AG20443 (cell line): ENCODE results near the gene CYB561D1.

ENCODE experiments used
- DNase-seq: peaks from one replicate; pipeline ENCODE4 v3.0.0; 2012; ENCODE audit warnings: low spot score, mixed read lengths

CYB561D1 gene

DNA sequence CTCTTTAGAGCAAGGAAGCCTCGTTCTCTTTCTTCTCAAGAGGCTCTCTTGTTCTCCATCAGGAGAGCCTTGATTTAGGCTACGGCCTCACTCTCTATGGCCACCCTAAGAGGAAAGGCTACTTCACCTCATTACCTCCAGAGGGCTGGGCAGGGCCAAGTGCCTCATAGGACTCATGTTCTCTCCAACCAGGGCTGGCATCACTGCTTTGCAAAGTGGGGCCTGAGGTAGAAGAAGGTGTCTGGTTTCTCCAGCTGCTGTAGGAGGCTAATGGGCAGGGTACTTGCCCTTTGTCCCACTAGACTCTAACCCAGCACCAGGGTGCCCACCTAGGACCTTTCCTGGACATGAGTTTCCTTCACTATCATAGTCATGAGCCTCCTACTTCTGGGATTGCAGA, 12.2 kb upstream of the CYB561D1 start:
- no peak for DNase-seq

DNA sequence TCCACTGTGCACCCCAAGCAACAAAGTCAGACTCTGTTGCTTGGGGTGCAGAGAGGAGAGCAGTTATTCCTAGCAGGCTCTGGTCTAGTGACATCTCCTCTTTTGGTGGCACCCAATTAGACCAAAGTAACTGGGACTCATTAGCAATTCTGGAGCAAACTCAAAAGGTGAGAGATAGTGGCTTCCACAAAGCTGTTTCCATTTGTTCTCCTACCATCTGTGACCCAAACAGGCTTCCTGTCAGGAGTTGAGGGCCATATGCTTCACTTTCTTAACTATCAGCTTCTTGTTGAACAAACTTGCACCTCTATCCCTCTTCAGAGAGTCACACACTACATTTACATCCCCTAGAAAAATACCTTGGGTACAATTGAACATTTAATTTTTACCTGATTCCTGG, 11.7 kb upstream of the CYB561D1 start:
- no peak for DNase-seq

DNA sequence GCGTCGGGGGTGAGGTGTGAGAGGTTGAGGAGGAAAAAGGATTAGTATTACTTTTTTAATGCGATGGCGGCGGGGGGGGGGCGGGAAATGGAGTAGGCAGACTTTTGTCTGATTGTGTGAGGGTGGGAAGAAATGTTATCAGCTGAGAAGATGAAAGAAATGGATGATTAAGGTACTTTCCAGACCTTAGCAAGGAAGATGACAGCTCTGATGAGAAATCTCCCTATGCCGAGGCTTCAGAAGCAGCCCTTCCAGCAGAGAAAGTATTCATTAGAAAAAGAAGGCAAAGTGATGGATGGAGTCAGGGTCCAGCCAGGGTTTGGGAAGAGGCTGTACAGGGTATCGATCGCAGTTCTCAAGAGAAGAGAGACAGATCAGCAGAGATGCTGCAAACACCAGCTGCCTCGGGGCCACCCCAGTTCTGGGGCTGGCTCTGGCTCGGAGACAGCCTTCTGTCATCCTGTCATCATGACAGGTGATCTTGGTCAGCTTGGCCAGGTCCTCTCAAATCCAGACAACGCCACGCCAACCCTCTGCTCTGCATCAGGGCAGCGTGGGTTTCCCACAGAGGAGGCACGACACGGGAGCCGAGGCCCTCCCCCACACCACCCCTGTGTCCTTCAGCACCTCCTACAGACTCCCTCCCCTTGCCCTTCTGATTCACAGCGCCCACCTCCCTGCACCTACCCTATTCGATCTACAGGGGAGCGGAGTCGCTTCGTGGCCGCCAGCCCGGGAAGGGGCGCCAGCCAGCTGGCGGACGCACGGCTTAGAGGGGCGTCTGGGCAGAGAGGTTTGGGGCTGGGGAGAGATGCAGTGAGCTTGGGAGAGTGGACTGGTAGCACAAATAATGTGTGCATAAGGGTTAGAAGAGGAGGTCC, 10.9 kb upstream of the CYB561D1 start:
- no peak for DNase-seq

DNA sequence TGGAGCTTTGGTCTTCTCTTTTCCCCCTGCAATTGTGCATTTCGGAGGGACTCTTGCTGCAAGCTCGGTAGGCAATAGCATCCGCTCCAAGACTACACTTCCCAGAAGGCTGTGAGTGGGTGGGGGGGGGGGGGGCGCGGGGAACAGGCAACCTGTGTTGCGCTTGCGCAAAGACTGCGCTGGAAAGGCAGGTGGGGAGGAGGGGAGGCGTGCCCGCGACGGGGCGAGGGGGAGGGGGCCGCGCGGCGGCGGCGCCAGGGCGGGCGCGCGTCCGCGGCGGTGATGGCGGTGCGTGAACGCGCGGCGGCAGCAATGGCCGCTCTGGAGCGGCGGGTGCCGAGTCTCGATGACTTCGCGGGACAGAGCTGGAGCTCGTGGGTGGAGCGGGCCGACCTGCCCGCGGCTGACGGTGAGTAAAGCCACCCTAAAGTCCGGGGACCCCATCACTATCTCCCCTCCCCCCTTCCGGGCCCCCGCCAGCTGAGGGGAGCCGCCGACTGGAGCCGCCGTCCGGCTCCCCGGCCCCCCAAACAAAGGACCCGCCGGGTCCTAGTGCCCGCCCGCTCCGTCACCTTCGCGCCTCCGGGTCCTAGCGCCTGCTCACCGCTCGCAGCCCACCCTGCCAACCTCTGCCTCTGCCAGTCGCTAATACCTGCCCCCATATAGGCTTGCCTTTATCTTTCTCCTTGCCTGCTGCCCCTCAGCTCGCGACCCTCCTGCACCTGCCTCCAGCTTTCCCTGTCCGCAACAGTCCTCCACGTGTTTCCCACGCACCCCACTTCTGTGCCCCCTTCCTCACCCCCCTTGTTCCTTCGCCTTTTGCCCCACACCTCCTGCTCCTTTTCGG, 10.0 kb upstream of the CYB561D1 start, which contains the start of gene ATXN7L2:
ATXN7L2 (plus strand) TSS at position 234 of the 847 bp plus-strand sequence; CDS start at position 283, 49 bp downstream.
- DNase-seq = peak; percentile 100

DNA sequence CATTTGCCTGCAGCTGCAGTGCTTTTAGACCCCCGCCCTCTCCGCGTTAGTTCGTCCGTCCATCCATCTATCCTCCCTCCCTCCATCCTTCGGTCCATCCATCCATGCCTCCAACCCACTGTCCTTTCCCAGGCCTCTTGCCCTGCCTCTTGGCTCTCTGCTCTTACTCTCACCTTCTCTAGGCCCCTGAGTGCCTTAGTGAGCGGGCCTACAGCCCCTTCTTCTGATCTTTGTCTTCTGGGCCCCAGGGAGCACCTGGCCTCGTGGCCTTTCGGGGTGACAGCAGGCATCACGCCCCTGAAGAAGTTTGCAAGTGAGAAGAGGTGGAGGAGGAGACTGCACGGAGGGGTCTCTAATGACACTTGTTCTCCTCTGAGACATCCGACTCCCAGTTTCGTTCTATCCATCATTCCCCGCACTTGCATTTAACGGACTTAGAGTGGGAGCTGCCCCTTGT, 9.3 kb upstream of the CYB561D1 start:
- DNase-seq = no peak

DNA sequence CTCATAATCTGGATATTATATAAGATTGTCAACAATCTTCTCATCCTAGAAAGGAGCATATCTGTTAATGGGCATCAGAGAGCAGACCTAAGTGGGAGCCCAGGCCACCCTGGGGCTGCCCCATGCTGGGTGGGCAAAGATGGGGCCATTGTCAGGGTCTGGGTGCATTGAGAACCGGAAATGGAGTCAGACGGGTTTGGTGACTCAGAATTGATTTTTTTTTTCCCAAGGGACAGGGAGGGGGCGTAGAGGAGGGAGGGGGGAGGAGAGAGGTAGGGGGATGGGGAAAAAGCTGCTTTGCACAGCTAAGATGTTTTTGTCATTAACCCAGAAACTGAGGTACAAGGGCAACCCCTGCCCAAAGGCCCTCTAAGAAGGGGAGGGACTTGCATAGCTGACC, 8.9 kb upstream of the CYB561D1 start:
- DNase-seq = no peak

DNA sequence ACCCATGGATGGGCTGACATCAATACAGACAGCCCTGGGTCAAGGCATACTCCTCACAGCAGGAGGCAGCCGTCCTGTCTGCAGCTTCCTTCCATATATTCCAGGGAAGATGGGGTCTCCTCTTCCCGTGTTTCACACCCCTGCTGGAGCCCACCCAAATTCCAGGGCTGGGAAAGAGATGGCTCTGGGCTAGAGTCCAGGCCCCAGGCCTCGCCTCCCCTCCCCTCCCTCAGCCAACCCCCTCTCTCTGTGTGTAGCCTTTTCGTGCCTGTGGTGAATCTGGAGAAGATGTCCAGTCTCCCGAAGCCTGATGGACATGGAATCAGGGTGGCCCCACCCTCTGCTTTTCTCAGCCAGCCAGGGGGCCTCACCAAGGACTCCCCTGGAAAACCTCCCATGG, 6.6 kb upstream of the CYB561D1 start:
- DNase-seq = no peak

DNA sequence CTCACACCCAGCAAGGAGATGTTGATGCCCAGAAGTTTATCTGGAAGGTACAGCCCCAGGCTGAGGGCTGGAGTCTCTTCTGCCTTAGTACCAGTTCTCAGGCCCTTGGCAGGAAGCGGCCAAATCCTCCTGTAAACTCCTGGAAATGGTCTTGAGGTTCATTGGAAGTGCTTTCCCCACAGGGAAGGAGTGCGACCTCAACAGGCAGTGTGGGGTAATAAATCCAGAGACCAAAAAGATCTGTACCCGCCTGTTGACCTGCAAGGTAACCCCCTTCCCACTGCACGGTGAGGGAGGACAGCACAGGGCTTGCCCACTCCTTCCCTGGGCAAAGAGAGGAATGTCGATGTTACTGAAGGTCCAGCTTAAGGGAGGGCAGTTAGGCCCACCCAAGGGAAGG, 5.7 kb upstream of the CYB561D1 start:
- DNase-seq = no peak

DNA sequence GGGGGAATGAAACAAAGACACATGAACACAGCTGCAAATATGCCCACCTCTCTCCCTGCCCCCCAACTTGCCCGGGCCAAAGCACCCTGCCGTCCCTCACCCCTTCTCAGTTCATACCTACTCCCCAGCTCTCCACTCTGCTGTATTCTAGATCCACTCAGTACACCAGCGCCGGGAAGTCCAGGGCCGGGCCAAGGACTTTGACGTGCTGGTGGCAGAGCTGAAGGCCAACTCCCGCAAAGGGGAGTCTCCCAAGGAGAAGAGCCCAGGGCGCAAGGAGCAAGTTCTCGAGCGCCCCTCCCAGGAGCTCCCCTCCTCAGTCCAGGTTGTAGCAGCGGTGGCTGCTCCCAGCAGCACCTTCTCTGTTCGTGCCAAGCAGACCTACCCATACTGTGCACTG, 5.2 kb upstream of the CYB561D1 start:
- DNase-seq = no peak

DNA sequence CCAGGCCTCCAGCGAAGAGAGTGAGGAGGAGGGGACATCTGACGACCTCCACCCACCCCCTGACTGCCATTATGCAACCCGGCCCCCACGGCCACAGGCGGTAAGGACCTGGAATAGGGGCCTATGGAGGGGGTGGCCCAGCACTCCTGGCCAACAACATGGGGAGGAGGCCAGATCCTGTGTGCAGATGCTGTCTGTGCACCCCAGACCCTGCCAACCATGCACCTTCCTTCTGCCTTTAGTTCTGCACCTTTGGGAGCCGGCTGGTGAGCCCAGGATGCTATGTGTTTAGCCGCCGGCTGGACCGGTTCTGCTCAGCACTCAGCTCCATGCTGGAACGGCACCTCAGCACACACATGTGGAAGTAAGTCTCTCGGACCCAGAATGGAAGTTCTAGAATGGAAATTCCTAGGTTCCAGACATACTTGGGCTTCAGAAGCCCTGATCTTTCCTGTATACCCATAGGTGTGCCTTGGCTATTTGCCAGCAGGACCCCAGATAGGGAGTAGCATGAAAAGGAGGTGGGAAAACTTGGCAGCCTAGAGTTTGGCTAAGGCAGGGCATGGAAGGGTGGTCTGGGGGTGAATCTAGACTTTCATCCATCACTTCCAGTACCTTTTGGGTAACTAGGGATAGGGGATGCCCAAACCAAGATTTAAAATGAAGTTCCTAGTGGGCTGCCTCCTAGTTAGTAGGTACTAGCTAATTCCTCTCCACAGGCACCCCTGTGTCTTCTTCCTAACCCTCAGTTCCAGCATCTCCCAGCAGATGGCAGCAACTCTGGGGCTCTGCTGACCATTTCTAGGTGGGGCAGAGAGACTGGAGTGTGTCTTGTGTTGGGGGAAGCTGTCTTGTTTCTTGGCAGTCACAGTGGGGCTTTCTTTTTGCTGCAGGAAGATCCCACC, 3.6 kb upstream of the CYB561D1 start:
- DNase-seq = peak; percentile 84

DNA sequence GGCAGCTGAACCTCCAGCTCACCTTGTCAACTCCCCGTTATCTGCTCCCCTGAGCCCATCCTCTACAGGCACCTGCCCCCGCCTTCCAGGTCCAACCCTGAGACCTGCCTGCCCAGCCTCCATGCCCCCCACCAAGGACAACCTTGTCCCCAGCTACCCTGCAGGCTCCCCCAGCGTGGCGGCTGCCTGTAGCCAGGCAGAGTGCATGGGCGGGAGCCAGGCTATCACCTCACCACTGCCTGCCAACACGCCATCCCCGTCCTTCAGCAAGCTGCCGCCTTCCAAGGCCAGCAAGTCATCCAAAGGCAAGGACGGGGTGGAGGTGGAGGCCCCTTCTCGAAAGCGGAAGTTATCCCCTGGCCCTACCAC, 3.0 kb upstream of the CYB561D1 start:
- DNase-seq = no peak

DNA sequence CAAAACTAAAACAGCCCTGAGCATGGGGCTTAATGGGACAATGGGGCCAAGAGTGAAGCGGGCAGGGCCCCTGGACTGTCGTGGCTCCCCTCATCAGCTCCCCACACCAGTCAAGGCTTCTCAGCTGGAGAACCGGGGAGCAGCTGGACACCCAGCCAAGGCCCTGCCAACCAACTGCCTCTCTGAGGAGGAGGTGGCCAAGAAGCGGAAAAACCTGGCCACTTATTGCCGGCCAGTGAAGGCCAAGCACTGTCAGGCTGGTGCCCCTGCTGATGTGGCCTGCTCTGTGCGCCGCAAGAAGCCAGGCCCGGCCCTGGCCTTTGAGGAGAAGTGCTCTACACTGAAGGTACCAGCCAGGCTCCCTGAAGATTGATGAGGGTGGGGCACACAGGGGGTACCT, 2.5 kb upstream of the CYB561D1 start:
- DNase-seq = no peak

DNA sequence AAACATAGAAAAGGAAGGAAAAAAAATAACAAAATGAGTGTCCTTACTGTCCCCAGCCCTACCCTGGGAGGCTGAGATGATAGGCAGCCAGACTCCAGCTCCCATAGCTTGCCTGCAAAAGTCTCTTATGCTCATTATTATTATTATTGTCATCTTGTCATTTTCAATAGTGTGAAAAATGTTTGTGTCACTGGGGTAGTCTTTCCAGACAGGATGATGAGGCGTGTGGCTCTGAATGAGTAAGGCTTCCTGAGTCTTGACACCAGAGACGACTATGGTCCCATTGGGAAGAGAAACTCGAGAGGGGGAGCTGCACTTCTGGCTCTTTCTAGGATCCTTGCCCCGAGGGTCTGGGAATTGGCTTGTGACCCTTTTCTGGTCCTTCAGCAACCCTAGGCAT, 1.1 kb upstream of the CYB561D1 start:
- no peak for DNase-seq

DNA sequence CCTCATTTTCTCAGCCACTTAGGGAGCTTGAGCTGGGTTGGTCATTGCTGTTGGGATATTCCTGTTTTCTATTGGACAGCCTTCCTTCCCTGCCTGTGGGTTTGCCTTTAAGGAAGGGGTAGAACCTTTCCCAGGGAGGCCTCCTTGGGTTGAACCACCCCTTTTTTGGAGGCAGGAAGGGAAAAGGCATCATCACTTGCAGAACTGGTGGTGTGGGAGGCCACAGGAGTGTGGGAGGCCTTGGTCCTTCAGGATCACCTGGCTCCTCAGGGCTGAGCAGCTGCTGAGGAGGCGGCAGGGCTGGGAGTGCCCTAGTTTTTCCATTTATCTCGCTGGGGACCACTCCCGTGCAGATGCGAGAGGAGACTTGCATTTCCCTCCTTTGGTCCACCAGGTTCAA, 667 bp upstream of the CYB561D1 start:
- no peak for DNase-seq

DNA sequence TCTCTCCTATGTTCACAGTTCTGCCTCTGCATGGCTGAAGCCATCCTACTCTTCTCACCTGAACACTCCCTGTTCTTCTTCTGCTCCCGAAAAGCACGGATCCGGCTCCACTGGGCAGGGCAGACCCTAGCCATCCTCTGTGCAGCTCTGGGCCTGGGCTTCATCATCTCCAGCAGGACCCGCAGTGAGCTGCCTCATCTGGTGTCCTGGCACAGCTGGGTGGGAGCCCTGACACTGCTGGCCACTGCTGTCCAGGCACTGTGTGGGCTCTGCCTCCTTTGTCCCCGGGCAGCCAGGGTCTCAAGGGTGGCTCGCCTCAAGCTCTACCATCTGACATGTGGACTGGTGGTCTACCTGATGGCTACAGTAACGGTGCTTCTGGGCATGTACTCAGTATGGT, 1.8 kb downstream of the CYB561D1 start:
- DNase-seq = no peak

DNA sequence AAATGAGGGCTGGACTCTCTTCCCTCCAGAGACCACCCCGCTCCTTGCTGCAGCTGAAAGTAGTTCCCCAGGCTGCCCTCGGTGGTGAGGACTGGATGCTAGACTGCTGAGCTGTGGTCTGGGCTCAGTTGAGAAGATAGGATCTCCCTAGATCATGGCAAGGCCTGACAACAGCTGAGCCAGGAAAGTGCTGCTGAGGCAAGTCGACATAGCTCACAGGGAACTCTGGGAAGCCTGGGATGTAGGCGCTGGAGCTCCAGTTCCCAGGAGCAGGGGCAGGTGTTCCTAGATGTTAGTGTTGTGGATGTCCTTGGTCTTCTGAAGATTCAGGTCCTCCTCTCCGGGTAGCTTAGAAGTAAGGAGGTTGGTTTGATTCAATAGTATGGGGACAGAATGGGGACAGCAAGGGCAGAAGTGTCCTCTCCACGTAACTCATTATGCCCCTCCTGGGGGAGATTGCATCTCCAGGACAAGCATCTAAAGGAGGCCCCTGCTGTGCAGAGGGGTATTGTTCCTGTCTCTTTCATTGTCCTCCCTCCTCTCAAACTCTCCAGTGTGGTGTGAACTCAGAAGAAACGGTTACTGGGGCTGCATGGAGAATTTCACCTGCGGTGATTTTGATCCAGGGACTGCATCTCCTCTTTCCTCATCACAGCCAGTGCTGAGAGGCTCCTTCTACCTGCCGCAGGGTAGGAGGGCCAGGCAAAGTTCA, 3.7 kb downstream of the CYB561D1 start:
- DNase-seq = no peak

DNA sequence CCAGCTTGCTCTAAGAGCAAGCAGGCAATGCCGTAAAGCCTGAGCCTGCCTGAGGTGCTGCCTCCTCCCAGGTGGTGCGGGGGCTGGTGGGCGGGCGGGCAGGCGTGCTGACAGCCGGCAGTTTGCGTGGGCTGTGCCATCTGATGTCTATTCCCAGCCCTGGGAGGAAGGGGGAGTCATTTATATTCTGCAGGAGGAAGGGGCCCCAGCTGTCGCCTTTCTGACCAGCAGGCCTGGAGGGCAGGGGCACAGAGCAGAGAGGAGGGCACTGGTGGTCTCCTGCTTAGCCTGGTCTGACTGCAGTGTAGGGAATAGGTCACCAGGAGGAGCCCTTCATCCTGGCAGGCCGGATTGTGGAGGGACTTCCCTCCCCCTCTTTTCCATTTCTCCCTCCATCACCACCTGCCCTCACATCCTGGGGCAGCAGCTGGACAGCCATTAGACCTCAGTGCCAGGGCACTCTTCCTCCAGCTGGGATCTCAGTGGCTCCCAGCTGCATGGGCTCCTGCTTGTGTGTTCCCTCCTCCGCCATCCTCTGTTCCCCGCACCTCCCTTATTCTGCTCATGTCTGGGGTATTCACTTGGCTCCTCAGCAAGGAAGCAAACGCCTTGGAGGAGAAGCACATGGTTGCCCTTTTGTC, 4.4 kb downstream of the CYB561D1 start:
- peak; percentile 43 for DNase-seq

DNA sequence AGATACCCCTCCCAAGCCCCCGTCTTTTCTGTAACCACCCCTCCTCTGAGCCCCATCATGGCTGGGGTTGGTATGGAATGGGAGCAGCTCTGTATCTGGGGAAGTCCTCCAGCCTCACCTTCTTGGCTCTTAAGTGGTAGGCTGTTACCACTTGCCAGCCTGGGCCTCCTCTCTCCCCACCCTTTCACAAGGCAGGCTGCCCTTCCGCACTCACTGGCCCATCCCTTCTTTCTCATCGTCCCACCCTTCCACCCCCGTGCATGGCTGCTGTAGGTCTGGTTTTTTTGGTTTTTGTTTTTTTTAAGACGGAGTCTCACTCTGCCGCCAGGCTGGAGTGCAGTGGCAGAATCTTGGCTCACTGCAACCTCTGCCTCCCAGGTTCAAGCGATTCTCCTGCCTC, 5.2 kb downstream of the CYB561D1 start:
- no peak for DNase-seq

DNA sequence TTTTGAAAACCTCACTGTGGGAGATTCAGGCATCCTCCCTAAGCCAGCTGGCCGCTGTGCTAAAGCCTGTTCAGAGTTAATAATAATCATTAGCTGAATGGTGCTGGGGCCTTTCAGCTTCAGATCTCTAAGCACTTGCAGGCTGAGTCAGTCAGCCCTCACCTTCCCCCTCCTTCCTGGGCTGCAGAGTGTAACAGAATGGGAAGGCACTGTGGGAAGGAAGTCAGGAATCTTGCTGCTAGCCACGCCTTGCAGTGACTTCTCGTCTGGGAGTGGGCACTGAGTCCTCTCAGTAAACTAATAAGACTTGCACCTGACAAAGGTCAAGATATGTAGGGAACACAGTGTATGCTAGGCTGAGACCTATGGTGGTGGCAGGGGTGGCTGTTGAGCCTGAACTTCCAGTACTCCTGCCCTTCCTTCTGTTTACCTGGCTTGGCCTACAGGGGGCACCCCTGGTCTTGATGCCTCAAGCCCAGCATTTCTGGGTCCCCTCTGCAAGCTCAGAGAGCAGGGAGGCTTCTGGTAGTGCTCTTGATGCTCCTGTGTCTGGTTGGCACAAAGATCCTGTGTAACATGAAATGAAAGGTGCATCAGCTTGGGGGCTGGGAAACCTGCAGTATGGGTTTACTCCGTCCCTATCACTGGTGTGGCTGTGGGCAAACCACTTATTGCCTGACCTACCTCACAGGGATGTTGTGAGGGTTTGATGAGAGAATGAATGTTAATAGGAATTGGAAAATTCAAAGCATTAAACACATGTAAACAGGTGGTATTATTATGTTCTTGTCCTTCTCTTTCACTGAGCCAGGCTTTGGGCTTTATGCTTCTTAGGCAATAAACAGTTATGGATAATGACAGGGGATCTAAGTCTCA, 6.0 kb downstream of the CYB561D1 start:
- peak; percentile 30 for DNase-seq

DNA sequence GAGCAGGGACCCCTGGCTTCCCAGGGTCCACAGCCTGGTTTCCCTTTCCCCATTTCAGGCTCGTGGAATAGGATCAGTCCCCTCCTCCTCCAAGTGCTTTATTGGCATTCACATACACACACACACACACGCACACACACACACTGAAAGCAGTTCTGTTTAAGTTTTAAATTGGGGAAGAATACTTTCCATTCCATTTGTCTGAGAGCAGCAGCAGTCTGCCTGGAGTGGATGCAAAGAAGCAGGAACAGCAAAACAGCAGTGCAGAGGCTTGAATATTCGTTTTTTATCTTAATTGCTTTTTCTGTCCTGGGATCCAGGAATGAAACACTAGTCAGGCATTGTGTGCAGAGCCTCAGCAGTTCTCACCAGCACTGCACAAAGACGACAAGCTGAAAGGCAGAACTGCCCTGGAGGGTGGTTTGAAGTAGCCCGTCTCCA, 7.1 kb downstream of the CYB561D1 start:
- DNase-seq = peak; percentile 63
